ENCODE data around the gene COX5A. TPM values are rescaled to one million over a fixed set of nuclear protein-coding genes. Genes with fewer than 3 reads are reported as not detected.
A peak's percentile ranks its signal among the peaks of the same experiment; 100 is the strongest.
"Not testable (repeated sequence)": the region's sequence is repeated elsewhere in the genome, so short reads cannot be mapped to it uniquely, and the experiment has no call there.

The COX5A gene
- total and polyA plus RNA-seq, 2 donors from 2014 or later = 150 to 701 TPM

DNA sequence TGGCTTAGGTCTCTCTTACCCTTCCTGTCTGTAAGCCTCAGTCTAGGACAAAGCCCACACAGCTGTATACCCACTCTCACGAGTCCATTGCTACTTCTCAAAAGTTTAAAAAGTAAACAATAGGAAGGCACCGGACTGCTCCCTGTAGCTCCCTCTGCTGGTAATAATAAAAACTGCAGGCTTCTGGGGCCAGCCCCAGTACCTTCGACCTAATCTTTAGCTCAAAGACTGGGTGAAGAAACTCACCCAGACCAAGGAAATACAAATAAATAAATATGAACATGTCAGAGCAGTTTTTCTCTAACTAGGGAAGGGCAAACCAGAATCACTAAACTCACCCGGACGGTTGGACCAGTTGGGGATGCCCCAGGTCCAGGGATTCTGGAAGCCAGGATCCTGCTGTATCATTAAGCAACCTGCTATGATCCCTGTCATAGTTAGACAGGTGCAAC, 36.2 kb downstream of the COX5A start:
- Histone ChIP-seq H3K36me3 (ENCODE audit: control insufficient read depth in 2 of 3, insufficient read depth in 3 of 3, low read length in 3 of 3) (peaks cover 3 to 39% (median 30%) of the 10 kb centered on the region in 3 donors), H3K27ac (ENCODE audit: low read depth in 2 of 2, low read length in 2 of 2) (no peak overlapping the region), H3K9me3 (ENCODE audit: control insufficient read depth in 2 of 3, insufficient read depth in 1 of 3, low read length in 3 of 3) (no peaks in the 10 kb centered on the region), H3K4me1 (ENCODE audit: control insufficient read depth in 2 of 3, insufficient read depth in 2 of 3, low read depth in 1 of 3, low read length in 3 of 3) (peaks cover 3 to 18% (median 3%) of the 10 kb centered on the region in 3 donors), H3K27me3 (ENCODE audit: control insufficient read depth, insufficient read depth, low read length) (no peaks in the 10 kb centered on the region), H3K9ac (ENCODE audit: low read length in 3 of 3) (no peak overlapping the region), H3K4me3 (ENCODE audit: low read length in 3 of 3) (no peak overlapping the region)
- intact Hi-C loops (cut with DNase I) = no loop called here
- FAIRE-seq (no peak), DNase-seq (peak in 4 of 5 donors; percentile 56 to 71 (median 66))
- peak; percentile 69 for TF ChIP-seq CTCF (IDR thresholded peaks at IDR 0.05; ENCODE audit: borderline replicate concordance, extremely low read depth, insufficient read depth)

DNA sequence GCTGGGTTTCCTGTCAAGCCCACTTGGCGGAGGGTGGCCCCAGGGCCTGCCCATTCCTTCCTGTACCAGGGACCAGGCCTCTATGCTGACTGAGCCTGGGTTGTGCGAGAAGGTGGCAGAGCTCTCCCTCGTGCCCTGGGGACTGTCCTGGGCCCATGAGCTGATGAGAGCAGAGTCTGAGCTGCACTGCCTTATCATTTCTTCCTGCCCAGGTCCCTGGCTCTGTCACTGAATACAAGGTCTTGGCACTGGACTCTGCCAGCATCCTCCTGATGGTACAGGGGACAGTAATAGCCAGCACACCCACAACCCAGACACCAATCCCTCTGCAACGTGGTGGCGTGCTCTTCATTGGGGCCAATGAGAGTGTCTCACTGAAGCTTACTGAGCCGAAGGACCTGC, 40.6 kb downstream of the COX5A start:
- Histone ChIP-seq H3K9ac (ENCODE audit: low read length in 3 of 3) (no peak overlapping the region), H3K4me3 (ENCODE audit: low read length in 3 of 3) (no peak overlapping the region), H3K9me3 (ENCODE audit: control insufficient read depth in 2 of 3, insufficient read depth in 1 of 3, low read length in 3 of 3) (no peaks in the 10 kb centered on the region), H3K36me3 (ENCODE audit: control insufficient read depth in 2 of 3, insufficient read depth in 3 of 3, low read length in 3 of 3) (peaks cover 0 to 30% (median 16%) of the 10 kb centered on the region in 3 donors), H3K27me3 (ENCODE audit: control insufficient read depth, insufficient read depth, low read length) (no peaks in the 10 kb centered on the region), H3K4me1 (ENCODE audit: control insufficient read depth in 2 of 3, insufficient read depth in 2 of 3, low read depth in 1 of 3, low read length in 3 of 3) (peaks cover 0 to 9% (median 3%) of the 10 kb centered on the region in 3 donors), H3K27ac (ENCODE audit: low read depth in 2 of 2, low read length in 2 of 2) (no peak overlapping the region)
- FAIRE-seq = no peak
- intact Hi-C loops (cut with DNase I) = no loop called here
- TF ChIP-seq CTCF (IDR thresholded peaks at IDR 0.05; ENCODE audit: borderline replicate concordance, extremely low read depth, insufficient read depth) = no peak
- no peak for DNase-seq

- Histone ChIP-seq H3K9me3 (ENCODE audit: control insufficient read depth in 2 of 3, insufficient read depth in 1 of 3, low read length in 3 of 3) (no peaks in the 10 kb centered on the region), H3K9ac (ENCODE audit: low read length in 3 of 3) (no peak overlapping the region), H3K36me3 (ENCODE audit: control insufficient read depth in 2 of 3, insufficient read depth in 3 of 3, low read length in 3 of 3) (peaks cover 0 to 27% (median 16%) of the 10 kb centered on the region in 3 donors), H3K4me1 (ENCODE audit: control insufficient read depth in 2 of 3, insufficient read depth in 2 of 3, low read depth in 1 of 3, low read length in 3 of 3) (peaks cover 0 to 4% (median 0%) of the 10 kb centered on the region in 3 donors), H3K27me3 (ENCODE audit: control insufficient read depth, insufficient read depth, low read length) (no peaks in the 10 kb centered on the region), H3K4me3 (ENCODE audit: low read length in 3 of 3) (no peak overlapping the region), H3K27ac (ENCODE audit: low read depth in 2 of 2, low read length in 2 of 2) (no peak overlapping the region)
- intact Hi-C loops (cut with DNase I) = no loop called here
- no peak for TF ChIP-seq CTCF (IDR thresholded peaks at IDR 0.05; ENCODE audit: borderline replicate concordance, extremely low read depth, insufficient read depth)
- DNase-seq (no peak), FAIRE-seq (no peak)
These were observed 41.6 kb downstream of the COX5A start for GRCh38 chr15:74896316-74896715.

DNA sequence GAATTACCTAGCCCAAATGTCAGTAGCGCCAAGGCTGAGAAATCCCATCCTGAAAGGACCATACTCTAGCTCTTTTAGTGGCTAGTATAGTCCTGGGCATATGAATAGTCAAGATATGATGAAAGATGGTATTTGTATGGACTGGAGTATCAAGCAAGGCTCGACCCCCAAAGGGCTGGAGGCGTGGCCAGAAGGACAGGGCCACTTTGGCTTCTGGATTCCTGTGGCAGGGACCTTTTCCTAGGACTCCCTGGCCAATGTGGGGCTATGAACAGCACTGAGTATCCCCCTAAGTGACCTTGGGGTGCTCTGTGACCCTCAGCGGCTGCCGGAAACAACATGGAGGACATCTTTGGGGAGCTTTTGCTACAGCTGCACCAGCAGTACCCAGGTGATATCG, 42.0 kb downstream of the COX5A start:
- DNase-seq (no peak), FAIRE-seq (no peak)
- no peak for TF ChIP-seq CTCF (IDR thresholded peaks at IDR 0.05; ENCODE audit: borderline replicate concordance, extremely low read depth, insufficient read depth)
- Histone ChIP-seq H3K9ac (ENCODE audit: low read length in 3 of 3) (no peak overlapping the region), H3K9me3 (ENCODE audit: control insufficient read depth in 2 of 3, insufficient read depth in 1 of 3, low read length in 3 of 3) (no peaks in the 10 kb centered on the region), H3K27me3 (ENCODE audit: control insufficient read depth, insufficient read depth, low read length) (no peaks in the 10 kb centered on the region), H3K27ac (ENCODE audit: low read depth in 2 of 2, low read length in 2 of 2) (no peak overlapping the region), H3K36me3 (ENCODE audit: control insufficient read depth in 2 of 3, insufficient read depth in 3 of 3, low read length in 3 of 3) (peaks cover 0 to 25% (median 16%) of the 10 kb centered on the region in 3 donors), H3K4me1 (ENCODE audit: control insufficient read depth in 2 of 3, insufficient read depth in 2 of 3, low read depth in 1 of 3, low read length in 3 of 3) (peaks cover 0 to 3% (median 0%) of the 10 kb centered on the region in 3 donors), H3K4me3 (ENCODE audit: low read length in 3 of 3) (no peak overlapping the region)
- intact Hi-C loops (cut with DNase I) = no loop called here

DNA sequence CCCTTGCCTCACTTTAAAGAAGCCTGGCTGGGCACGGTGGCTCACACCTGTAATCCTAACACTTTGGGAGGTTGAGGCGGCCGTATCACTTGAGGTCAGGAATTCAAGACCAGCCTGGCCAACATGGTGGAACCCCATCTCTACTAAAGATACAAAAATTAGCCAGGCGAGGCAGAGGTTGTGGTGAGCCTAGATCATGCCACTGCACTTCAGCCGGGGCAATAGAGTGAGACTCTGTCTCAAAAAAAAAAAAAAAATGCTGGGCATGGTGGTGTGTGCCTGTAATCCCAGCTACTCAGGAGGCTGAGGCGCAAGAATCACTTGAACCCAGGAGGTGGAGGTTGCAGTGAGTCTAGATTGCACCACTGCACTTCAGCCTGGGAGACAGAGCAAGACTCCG, 43.5 kb downstream of the COX5A start:
- DNase-seq; H3K4me3 ChIP-seq (ENCODE audit: low read length in 3 of 3); H3K27me3 ChIP-seq (ENCODE audit: control insufficient read depth, insufficient read depth, low read length); intact Hi-C loops (cut with DNase I); H3K9me3 ChIP-seq (ENCODE audit: control insufficient read depth in 2 of 3, insufficient read depth in 1 of 3, low read length in 3 of 3); H3K4me1 ChIP-seq (ENCODE audit: control insufficient read depth in 2 of 3, insufficient read depth in 2 of 3, low read depth in 1 of 3, low read length in 3 of 3); FAIRE-seq; H3K27ac ChIP-seq (ENCODE audit: low read depth in 2 of 2, low read length in 2 of 2); H3K9ac ChIP-seq (ENCODE audit: low read length in 3 of 3): not testable (repeated sequence)
- H3K36me3 ChIP-seq (ENCODE audit: control insufficient read depth in 2 of 3, insufficient read depth in 3 of 3, low read length in 3 of 3) = peaks cover 0 to 14% (median 6%) of the 10 kb centered on the region in 3 donors
